Loucy (cell line): ENCODE measurements around the gene ZNF354C.

ENCODE experiments used
- H2AFZ ChIP-seq: fragments of 200-600 bp; sonication (generic); 2 replicates; pipeline ENCODE4 v1.6.0; 2016; ENCODE audit warnings: antibody characterized with exemption, mild to moderate bottlenecking, low read length, moderate library complexity
- H3F3A ChIP-seq: fragments of 200-600 bp; 2 replicates; pipeline ENCODE4 v1.6.0; 2016; ENCODE audit warnings: antibody characterized with exemption, low read depth, mild to moderate bottlenecking
- H3K27me3 ChIP-seq: fragments of 200-600 bp; sonication (generic); 2 replicates; pipeline ENCODE4 v1.6.1; 2014; ENCODE audit warnings: low read length, mild to moderate bottlenecking; ENCODE audit not compliant: insufficient read depth, poor library complexity, severe bottlenecking
- H3K36me3 ChIP-seq: fragments of 200-600 bp; sonication (generic); 2 replicates; pipeline ENCODE4 v1.6.1; 2016; ENCODE audit warnings: low read length; ENCODE audit not compliant: insufficient read depth
- H3K4me1 ChIP-seq: fragments of 200-600 bp; sonication (generic); 2 replicates; pipeline ENCODE4 v1.5.1; 2014; ENCODE audit warnings: low read length, mild to moderate bottlenecking; ENCODE audit not compliant: insufficient read depth, poor library complexity, severe bottlenecking
- H3K4me2 ChIP-seq: fragments of 200-600 bp; sonication (generic); 2 replicates; pipeline ENCODE4 v1.6.0; 2014; ENCODE audit warnings: antibody characterized with exemption, low read length, low read depth, mild to moderate bottlenecking; ENCODE audit not compliant: poor library complexity, severe bottlenecking
- H3K4me3 ChIP-seq: fragments of 200-600 bp; sonication (generic); 2 replicates; pipeline ENCODE4 v1.5.1; 2014; ENCODE audit warnings: low read length, mild to moderate bottlenecking, mixed read lengths; ENCODE audit not compliant: poor library complexity, severe bottlenecking
- H3K79me2 ChIP-seq: fragments of 200-600 bp; sonication (generic); 2 replicates; pipeline ENCODE4 v1.6.1; 2014; ENCODE audit warnings: low read length; ENCODE audit not compliant: insufficient read depth
- H3K9ac ChIP-seq: fragments of 200-600 bp; sonication (generic); 2 replicates; pipeline ENCODE4 v1.6.0; 2014; ENCODE audit warnings: mild to moderate bottlenecking, low read depth, low read length, moderate library complexity; ENCODE audit not compliant: poor library complexity, severe bottlenecking
- H3K9me2 ChIP-seq: fragments of 200-600 bp; sonication (generic); replicated peaks from 2 replicates; pipeline ENCODE4 v1.6.1; 2016; ENCODE audit warnings: low read depth, low read length, mixed read lengths
- H3K9me3 ChIP-seq: fragments of 200-600 bp; sonication (generic); 2 replicates; pipeline ENCODE4 v1.6.1; 2014; ENCODE audit warnings: mild to moderate bottlenecking, antibody characterized with exemption, low read length, low read depth; ENCODE audit not compliant: insufficient read depth
- H4K20me1 ChIP-seq: fragments of 200-600 bp; sonication (generic); 2 replicates; pipeline ENCODE4 v1.6.0; 2014; ENCODE audit warnings: antibody characterized with exemption, low read length, mild to moderate bottlenecking; ENCODE audit not compliant: insufficient read depth, poor library complexity, severe bottlenecking
- CTCF ChIP-seq: fragments of 200-600 bp; sonication (generic); conservative IDR thresholded peaks from 2 replicates; pipeline ENCODE4 v1.5.1; 2014; ENCODE audit warnings: mild to moderate bottlenecking, antibody characterized with exemption, low read length
- EZH2phosphoT487 ChIP-seq: fragments of 200-600 bp; IDR thresholded peaks from 2 replicates; pipeline ENCODE4 v1.6.1; 2018; ENCODE audit warnings: antibody characterized with exemption, mild to moderate bottlenecking, moderate library complexity, borderline replicate concordance

The ZNF354C gene

GRCh38 chr5:179115845-179116524 lies 55.8 kb downstream of the ZNF354C start:
- Histone ChIP-seq H2AFZ (no peak overlapping the region), H3K79me2 (no peaks in the 10 kb centered on the region), H3K9me3 (no peaks in the 10 kb centered on the region), H3K36me3 (no peaks in the 10 kb centered on the region), H3K4me3 (no peak overlapping the region), H3K9me2 (no peaks in the 10 kb centered on the region), H3F3A (no peaks in the 10 kb centered on the region), H3K27me3 (no peaks in the 10 kb centered on the region), H3K4me2 (no peak overlapping the region), H4K20me1 (no peaks in the 10 kb centered on the region), H3K9ac (no peak overlapping the region), H3K4me1 (no peaks in the 10 kb centered on the region)
- TF ChIP-seq EZH2phosphoT487 (no peak), CTCF (no peak)

GRCh38 chr5:179118338-179118737 lies 58.2 kb downstream of the ZNF354C start:
- Histone ChIP-seq H2AFZ (no peak overlapping the region), H3K27me3 (no peaks in the 10 kb centered on the region), H3K79me2 (no peaks in the 10 kb centered on the region), H3K9me3 (no peaks in the 10 kb centered on the region), H3K4me2 (no peak overlapping the region), H3K36me3 (no peaks in the 10 kb centered on the region), H3F3A (no peaks in the 10 kb centered on the region), H3K9me2 (no peaks in the 10 kb centered on the region), H3K4me3 (no peak overlapping the region), H3K4me1 (no peaks in the 10 kb centered on the region), H4K20me1 (no peaks in the 10 kb centered on the region), H3K9ac (no peak overlapping the region)
- no peak for TF ChIP-seq EZH2phosphoT487
- TF ChIP-seq CTCF: no peak

GRCh38 chr5:179118756-179119414 lies 58.7 kb downstream of the ZNF354C start:
- Histone ChIP-seq H3K9me3 (no peaks in the 10 kb centered on the region), H3K36me3 (no peaks in the 10 kb centered on the region)

More at GRCh38 chr5:179118756-179119414, 58.7 kb downstream of the ZNF354C start:
- no peaks in the 10 kb centered on the region for H3K79me2 ChIP-seq
- no peaks in the 10 kb centered on the region for H3K4me1 ChIP-seq
- no peaks in the 10 kb centered on the region for H3K9me2 ChIP-seq
- no peaks in the 10 kb centered on the region for H3F3A ChIP-seq
- TF ChIP-seq EZH2phosphoT487 (no peak), CTCF (no peak)
- H3K4me2 ChIP-seq: no peak overlapping the region
- H3K27me3 ChIP-seq: no peaks in the 10 kb centered on the region
- H2AFZ ChIP-seq: no peak overlapping the region
- no peak overlapping the region for H3K4me3 ChIP-seq
- no peak overlapping the region for H3K9ac ChIP-seq
- H4K20me1 ChIP-seq: no peaks in the 10 kb centered on the region
